Trophoblast cell (in vitro differentiated cells and primary cell): Measurements from ENCODE around the gene CADM2.

ENCODE experiments used
- DNase-seq, 2 donors: peaks; one replicate each; pipeline ENCODE4 v3.0.0-alpha.2; 2016
- H2AFZ ChIP-seq: 2 replicates; pipeline ENCODE4 v1.6.1; 2013; ENCODE audit warnings: low read length, moderate library complexity, mild to moderate bottlenecking; ENCODE audit not compliant: insufficient read depth, poor library complexity
- H2AK5ac ChIP-seq: 2 replicates; pipeline ENCODE4 v1.6.1; 2013; ENCODE audit warnings: mild to moderate bottlenecking, low read length
- H2BK120ac ChIP-seq: 2 replicates; pipeline ENCODE4 v1.6.1; 2013; ENCODE audit warnings: low read length, mild to moderate bottlenecking, moderate library complexity; ENCODE audit not compliant: insufficient read depth, poor library complexity
- H2BK12ac ChIP-seq: 2 replicates; pipeline ENCODE4 v1.6.1; 2013; ENCODE audit warnings: mild to moderate bottlenecking, low read length, moderate library complexity
- H2BK5ac ChIP-seq: 2 replicates; pipeline ENCODE4 v1.6.1; 2013; ENCODE audit warnings: low read length, low read depth, moderate library complexity, mild to moderate bottlenecking; ENCODE audit not compliant: poor library complexity
- H3K14ac ChIP-seq: 2 replicates; pipeline ENCODE4 v1.6.1; 2013; ENCODE audit warnings: mild to moderate bottlenecking, low read length
- H3K18ac ChIP-seq: 2 replicates; pipeline ENCODE4 v1.6.1; 2013; ENCODE audit warnings: mild to moderate bottlenecking, low read length
- H3K23ac ChIP-seq: 2 replicates; pipeline ENCODE4 v1.6.1; 2013; ENCODE audit warnings: low read length
- H3K27ac ChIP-seq: 2 replicates; pipeline ENCODE4 v1.5.1; 2013; ENCODE audit warnings: low read depth, mild to moderate bottlenecking, inconsistent platforms, low read length, moderate library complexity
- H3K27me3 ChIP-seq: 2 replicates; pipeline ENCODE4 v1.6.1; 2013; ENCODE audit warnings: inconsistent platforms, mild to moderate bottlenecking, low read length, moderate library complexity; ENCODE audit not compliant: insufficient read depth
- H3K36me3 ChIP-seq, 2 experiments: 1 replicate in 1 of 2; 2 replicates in 1 of 2; pipeline ENCODE4 v1.6.1; 2013; ENCODE audit warnings: low read length in 2 of 2, mild to moderate bottlenecking in 2 of 2, moderate library complexity in 1 of 2; ENCODE audit not compliant: insufficient read depth in 2 of 2, control insufficient read depth in 1 of 2
- H3K4ac ChIP-seq: 2 replicates; pipeline ENCODE4 v1.6.1; 2013; ENCODE audit warnings: low read depth, mild to moderate bottlenecking, low read length, moderate library complexity
- H3K4me1 ChIP-seq, 2 experiments: 1 replicate in 1 of 2; 2 replicates in 1 of 2; pipeline ENCODE4 v1.6.1; 2013; ENCODE audit warnings: low read length in 2 of 2, mild to moderate bottlenecking in 2 of 2, moderate library complexity in 1 of 2; ENCODE audit not compliant: insufficient read depth in 2 of 2, control insufficient read depth in 1 of 2
- H3K4me2 ChIP-seq: 2 replicates; pipeline ENCODE4 v1.6.1; 2013; ENCODE audit warnings: inconsistent platforms, mild to moderate bottlenecking, low read length, moderate library complexity
- H3K4me3 ChIP-seq: 2 replicates; pipeline ENCODE4 v1.5.1; 2013; ENCODE audit warnings: mild to moderate bottlenecking, low read depth, low read length, inconsistent platforms
- H3K79me1 ChIP-seq: one replicate; pipeline ENCODE4 v1.6.1; 2013; ENCODE audit warnings: low read length
- H3K79me2 ChIP-seq: 2 replicates; pipeline ENCODE4 v1.6.1; 2013; ENCODE audit warnings: low read length, mild to moderate bottlenecking; ENCODE audit not compliant: control insufficient read depth, insufficient read depth, poor library complexity
- H3K9ac ChIP-seq: 2 replicates; pipeline ENCODE4 v1.6.1; 2013; ENCODE audit warnings: mild to moderate bottlenecking, low read length
- H3K9me3 ChIP-seq: 2 replicates; pipeline ENCODE4 v1.6.1; 2013; ENCODE audit warnings: low read depth, mild to moderate bottlenecking, control low read depth, inconsistent platforms, low read length; ENCODE audit not compliant: insufficient read depth
- H4K12ac ChIP-seq: 2 replicates; pipeline ENCODE4 v1.6.1; 2013; ENCODE audit warnings: low read depth, mild to moderate bottlenecking, low read length, moderate library complexity
- H4K8ac ChIP-seq: 2 replicates; pipeline ENCODE4 v1.6.1; 2013; ENCODE audit warnings: low read depth, mild to moderate bottlenecking, low read length, moderate library complexity
- H4K91ac ChIP-seq: one replicate; pipeline ENCODE4 v1.6.1; 2013; ENCODE audit warnings: low read depth, mild to moderate bottlenecking, low read length, moderate library complexity
- WGBS: extraction: QIAGEN DNeasy Blood & Tissue Kit; methylation state at CpG from one replicate; pipeline ENCODE4 v1.1.7; 2013; ENCODE audit warnings: missing lambda C conversion rate; ENCODE audit not compliant: insufficient read length, insufficient coverage; ENCODE audit errors: extremely low coverage; 5-methylcytosine and 5-hydroxymethylcytosine counted together

Gene CADM2

GRCh38 chr3:84989102-84989501 is 30.3 kb downstream of the CADM2 start:
- H3K4me2 ChIP-seq = no peak overlapping the region
- DNase-seq = no peak
- no peaks in the 10 kb centered on the region for H3K27me3 ChIP-seq

GRCh38 chr3:84991422-84991900 is 32.7 kb downstream of the CADM2 start:
- Histone ChIP-seq H2BK5ac (no peak overlapping the region), H3K18ac (no peak overlapping the region), H2AK5ac (no peak overlapping the region), H3K9me3 (no peaks in the 10 kb centered on the region), H2BK120ac (no peak overlapping the region), H2AFZ (no peak overlapping the region), H4K8ac (no peak overlapping the region), H3K4me3 (no peak overlapping the region), H3K36me3 (no peaks in the 10 kb centered on the region), H3K23ac (no peak overlapping the region), H2BK12ac (no peak overlapping the region), H3K4me1 (no peaks in the 10 kb centered on the region), H3K27me3 (no peaks in the 10 kb centered on the region), H3K14ac (no peak overlapping the region), H3K9ac (no peak overlapping the region), H4K12ac (no peak overlapping the region), H3K4ac (no peak overlapping the region), H3K79me1 (no peaks in the 10 kb centered on the region), H4K91ac (no peak overlapping the region), H3K4me2 (no peak overlapping the region), H3K79me2 (no peaks in the 10 kb centered on the region), H3K27ac (no peak overlapping the region)
- DNase-seq = no peak
- no CpG with 5 or more reads among the region's 1 CpG for WGBS

More at GRCh38 chr3:84989102-84989501, 30.3 kb downstream of the CADM2 start:
- Histone ChIP-seq H3K23ac (no peak overlapping the region), H3K18ac (no peak overlapping the region), H3K4ac (no peak overlapping the region), H4K91ac (no peak overlapping the region), H3K79me2 (no peaks in the 10 kb centered on the region), H2AFZ (no peak overlapping the region), H3K4me3 (no peak overlapping the region), H4K8ac (no peak overlapping the region), H2BK12ac (no peak overlapping the region), H3K36me3 (no peaks in the 10 kb centered on the region), H2AK5ac (no peak overlapping the region), H3K27ac (no peak overlapping the region), H2BK120ac (no peak overlapping the region), H3K9ac (no peak overlapping the region), H3K4me1 (no peaks in the 10 kb centered on the region), H3K79me1 (no peaks in the 10 kb centered on the region), H2BK5ac (no peak overlapping the region), H3K14ac (no peak overlapping the region), H4K12ac (no peak overlapping the region), H3K9me3 (no peaks in the 10 kb centered on the region)

GRCh38 chr3:84993956-84994355 is 35.2 kb downstream of the CADM2 start:
- H4K12ac ChIP-seq = no peak overlapping the region
- no peak overlapping the region for H2BK12ac ChIP-seq
- no peaks in the 10 kb centered on the region for H3K79me1 ChIP-seq
- no peak overlapping the region for H3K4ac ChIP-seq
- H3K14ac ChIP-seq = no peak overlapping the region
- H3K9me3 ChIP-seq = no peaks in the 10 kb centered on the region
- H3K79me2 ChIP-seq = no peaks in the 10 kb centered on the region
- no peak overlapping the region for H2AFZ ChIP-seq
- no CpG with 5 or more reads among the region's 4 CpGs for WGBS
- no peak overlapping the region for H4K91ac ChIP-seq
- H3K4me3 ChIP-seq = no peak overlapping the region
- no peak overlapping the region for H4K8ac ChIP-seq
- no peak overlapping the region for H3K23ac ChIP-seq
- no peak overlapping the region for H2BK5ac ChIP-seq
- no peak overlapping the region for H3K9ac ChIP-seq
- no peak overlapping the region for H2AK5ac ChIP-seq
- no peaks in the 10 kb centered on the region for H3K27me3 ChIP-seq
- H2BK120ac ChIP-seq = no peak overlapping the region
- H3K36me3 ChIP-seq = no peaks in the 10 kb centered on the region
- no peak overlapping the region for H3K27ac ChIP-seq
- H3K4me1 ChIP-seq = no peaks in the 10 kb centered on the region
- H3K18ac ChIP-seq = no peak overlapping the region
- no peak overlapping the region for H3K4me2 ChIP-seq
- no peak for DNase-seq

- H3K4ac ChIP-seq = no peak overlapping the region
- H2AFZ ChIP-seq = no peak overlapping the region
- no peak overlapping the region for H4K8ac ChIP-seq
- no peaks in the 10 kb centered on the region for H3K9me3 ChIP-seq
- H3K14ac ChIP-seq = no peak overlapping the region
- no peaks in the 10 kb centered on the region for H3K36me3 ChIP-seq
- no peaks in the 10 kb centered on the region for H3K79me2 ChIP-seq
- H3K27me3 ChIP-seq = no peaks in the 10 kb centered on the region
- no peaks in the 10 kb centered on the region for H3K4me1 ChIP-seq
- H3K9ac ChIP-seq = no peak overlapping the region
- H4K91ac ChIP-seq = no peak overlapping the region
- no peak for DNase-seq
- no peaks in the 10 kb centered on the region for H3K79me1 ChIP-seq
- WGBS = no CpG with 5 or more reads among the region's 3 CpGs
- H3K4me2 ChIP-seq = no peak overlapping the region
- no peak overlapping the region for H2BK5ac ChIP-seq
- H4K12ac ChIP-seq = no peak overlapping the region
- H3K4me3 ChIP-seq = no peak overlapping the region
- no peak overlapping the region for H3K23ac ChIP-seq
- H2BK12ac ChIP-seq = no peak overlapping the region
- H3K18ac ChIP-seq = no peak overlapping the region
- no peak overlapping the region for H2AK5ac ChIP-seq
- no peak overlapping the region for H3K27ac ChIP-seq
- no peak overlapping the region for H2BK120ac ChIP-seq
Measured at GRCh38 chr3:84998545-84998944, 39.8 kb downstream of the CADM2 start.
